Subcutaneous abdominal adipose tissue (tissue), 5 donors: ENCODE measurements around the gene ABCA9.

ENCODE experiments used
- H3K27ac ChIP-seq: one replicate; pipeline ENCODE4 v1.7.0; 2013; ENCODE audit warnings: low read depth, mild to moderate bottlenecking, inconsistent platforms, low read length, moderate library complexity
- H3K27me3 ChIP-seq, 5 donors: one replicate each; pipeline ENCODE4 v1.7.0; 2013; ENCODE audit warnings: low read length in 5 of 5, inconsistent platforms in 1 of 5; ENCODE audit not compliant: control insufficient read depth in 5 of 5, insufficient read depth in 4 of 5
- H3K36me3 ChIP-seq, 5 donors: one replicate each; pipeline ENCODE4 v1.7.0; 2013; ENCODE audit warnings: low read length in 5 of 5; ENCODE audit not compliant: control insufficient read depth in 5 of 5, insufficient read depth in 5 of 5
- H3K4me1 ChIP-seq, 5 donors: one replicate each; pipeline ENCODE4 v1.7.0; 2013; ENCODE audit warnings: low read length in 5 of 5, mild to moderate bottlenecking in 3 of 5, moderate library complexity in 1 of 5; ENCODE audit not compliant: control insufficient read depth in 5 of 5, insufficient read depth in 5 of 5
- H3K4me3 ChIP-seq, 5 donors: one replicate each; pipeline ENCODE4 v1.7.0; 2013; ENCODE audit warnings: low read length in 5 of 5, low read depth in 1 of 5
- H3K9ac ChIP-seq, 5 donors: one replicate each; pipeline ENCODE4 v1.7.0; 2013; ENCODE audit warnings: low read length in 5 of 5, mild to moderate bottlenecking in 4 of 5, moderate library complexity in 3 of 5
- H3K9me3 ChIP-seq, 5 donors: one replicate each; pipeline ENCODE4 v1.7.0; 2013; ENCODE audit warnings: low read length in 5 of 5; ENCODE audit not compliant: control insufficient read depth in 5 of 5
- donor health status: healthy.
- donor health status: healthy.
- donor health status: healthy.
- donor health status: healthy.
- donor health status: healthy.

The ABCA9 gene

GRCh38 chr17:69067274-69068047, 6.7 kb upstream of the ABCA9 start:
- Histone ChIP-seq H3K27ac (no peak overlapping the region), H3K27me3 (no peaks in the 10 kb centered on the region), H3K4me3 (no peak overlapping the region), H3K9me3 (peaks cover 0 to 5% (median 0%) of the 10 kb centered on the region in 5 donors), H3K9ac (no peak overlapping the region), H3K36me3 (peaks cover 0 to 4% (median 3%) of the 10 kb centered on the region in 5 donors), H3K4me1 (peaks cover 0 to 12% (median 7%) of the 10 kb centered on the region in 5 donors)

GRCh38 chr17:69066482-69066881, 5.8 kb upstream of the ABCA9 start:
- Histone ChIP-seq H3K36me3 (peaks cover 0 to 4% (median 3%) of the 10 kb centered on the region in 5 donors), H3K9me3 (peaks cover 0 to 5% (median 0%) of the 10 kb centered on the region in 5 donors), H3K4me3 (no peak overlapping the region), H3K27me3 (no peaks in the 10 kb centered on the region), H3K9ac (no peak overlapping the region), H3K27ac (no peak overlapping the region), H3K4me1 (peaks cover 2 to 15% (median 12%) of the 10 kb centered on the region in 5 donors)

DNA sequence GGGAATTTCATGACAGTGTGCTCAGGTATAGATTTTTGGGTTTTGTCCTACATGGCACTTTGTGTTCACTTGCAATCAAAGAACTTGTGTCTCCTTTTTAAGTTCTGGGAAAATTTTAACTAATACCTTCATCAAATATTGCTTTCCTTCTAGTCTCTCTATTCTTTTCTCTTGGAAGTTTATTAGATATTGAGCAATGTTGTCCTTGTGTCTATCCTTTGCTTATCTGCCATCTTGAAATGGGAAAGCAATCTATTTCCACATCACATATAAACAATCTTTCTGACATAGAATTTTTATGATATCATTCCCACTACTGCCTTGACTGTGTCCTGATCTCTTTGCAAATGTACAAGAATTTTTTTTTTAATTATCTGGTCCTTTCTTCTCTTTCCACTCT, 4.4 kb upstream of the ABCA9 start:
- H3K27ac ChIP-seq, result no peak overlapping the region
- H3K36me3 ChIP-seq, result peaks cover 0 to 3% (median 0%) of the 10 kb centered on the region in 5 donors
- H3K9me3 ChIP-seq, result no peaks in the 10 kb centered on the region
- H3K27me3 ChIP-seq, result no peaks in the 10 kb centered on the region
- no peak overlapping the region for H3K4me3 ChIP-seq
- H3K9ac ChIP-seq, result no peak overlapping the region
- peaks cover 6 to 26% (median 17%) of the 10 kb centered on the region in 5 donors for H3K4me1 ChIP-seq

DNA sequence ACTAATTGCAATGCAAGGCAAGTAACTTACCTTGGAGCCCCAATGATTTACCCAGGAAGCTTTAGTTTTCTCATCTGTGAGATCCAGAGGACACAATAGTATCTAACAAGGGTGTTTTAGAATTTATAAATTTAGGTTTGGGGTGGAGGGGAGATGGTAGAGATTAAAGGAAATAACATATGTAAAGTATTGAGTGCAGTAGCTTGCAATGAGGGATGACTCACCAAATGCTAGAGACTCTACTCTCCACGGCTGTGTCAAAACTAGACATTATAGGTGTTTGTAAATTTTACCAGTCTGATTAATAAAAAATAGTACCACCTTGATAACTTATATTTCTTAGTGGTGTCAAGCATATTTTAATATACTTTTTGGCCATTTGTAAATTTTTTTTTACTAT, 3.7 kb upstream of the ABCA9 start:
- Histone ChIP-seq H3K4me1 (peaks cover 6 to 32% (median 19%) of the 10 kb centered on the region in 5 donors), H3K9me3 (no peaks in the 10 kb centered on the region), H3K9ac (no peak overlapping the region), H3K36me3 (peaks cover 0 to 3% (median 0%) of the 10 kb centered on the region in 5 donors), H3K27me3 (no peaks in the 10 kb centered on the region), H3K27ac (no peak overlapping the region), H3K4me3 (no peak overlapping the region)

- Histone ChIP-seq H3K9ac (no peak overlapping the region), H3K27ac (no peak overlapping the region), H3K4me3 (no peak overlapping the region), H3K27me3 (no peaks in the 10 kb centered on the region), H3K36me3 (peaks cover 0 to 3% (median 0%) of the 10 kb centered on the region in 5 donors), H3K4me1 (peaks cover 6 to 34% (median 24%) of the 10 kb centered on the region in 5 donors), H3K9me3 (peaks cover 0 to 2% (median 0%) of the 10 kb centered on the region in 5 donors)
These were observed 3.3 kb upstream of the ABCA9 start for GRCh38 chr17:69064001-69064400.

DNA sequence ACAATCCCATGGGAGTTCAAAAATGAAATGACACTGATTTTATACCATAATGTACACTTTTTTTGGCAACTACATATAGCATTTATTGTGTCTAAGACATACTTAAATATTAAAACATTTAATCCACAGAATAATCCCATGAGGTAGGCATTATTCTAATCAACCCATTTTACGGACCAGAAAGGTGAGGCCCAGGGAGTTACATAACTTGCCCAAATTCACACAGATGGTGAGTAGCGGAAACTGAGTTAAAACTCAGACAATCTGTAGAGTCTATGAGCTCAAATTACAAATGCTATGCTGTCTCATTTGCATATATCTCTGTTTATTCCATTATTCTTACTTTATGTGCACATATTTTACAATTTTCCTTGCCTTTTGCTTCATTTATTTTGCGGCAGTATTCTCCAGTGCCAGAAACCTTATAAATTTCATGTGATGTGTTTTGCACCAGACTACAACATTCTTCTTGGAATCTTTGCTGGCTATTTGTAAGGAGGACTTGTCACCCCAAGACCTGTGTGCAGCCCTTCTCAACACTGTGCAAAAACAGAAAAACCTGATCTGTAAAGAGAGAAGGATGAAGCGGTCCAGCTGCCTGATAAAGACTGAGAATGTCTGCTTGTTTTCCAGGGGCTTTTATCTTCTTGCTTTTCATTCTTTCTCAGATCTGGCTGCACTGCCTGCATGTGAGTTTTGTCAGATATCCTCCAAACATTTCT, 2.3 kb upstream of the ABCA9 start:
- Histone ChIP-seq H3K27ac (no peak overlapping the region), H3K9ac (no peak overlapping the region)

GRCh38 chr17:69061721-69062556, 1.2 kb upstream of the ABCA9 start:
- H3K27me3 ChIP-seq, result no peaks in the 10 kb centered on the region
- H3K27ac ChIP-seq, result no peak overlapping the region
- H3K36me3 ChIP-seq, result peaks cover 0 to 3% (median 0%) of the 10 kb centered on the region in 5 donors
- peaks cover 0 to 3% (median 0%) of the 10 kb centered on the region in 5 donors for H3K9me3 ChIP-seq
- H3K4me3 ChIP-seq, result no peak overlapping the region
- H3K4me1 ChIP-seq, result peaks cover 6 to 34% (median 20%) of the 10 kb centered on the region in 5 donors
- no peak overlapping the region for H3K9ac ChIP-seq

More for the DNA sequence above, 2.3 kb upstream of the ABCA9 start:
- H3K9me3 ChIP-seq, result peaks cover 0 to 3% (median 0%) of the 10 kb centered on the region in 5 donors
- H3K27me3 ChIP-seq, result no peaks in the 10 kb centered on the region
- H3K4me1 ChIP-seq, result peaks cover 6 to 34% (median 20%) of the 10 kb centered on the region in 5 donors
- no peak overlapping the region for H3K4me3 ChIP-seq
- peaks cover 0 to 3% (median 0%) of the 10 kb centered on the region in 5 donors for H3K36me3 ChIP-seq

DNA sequence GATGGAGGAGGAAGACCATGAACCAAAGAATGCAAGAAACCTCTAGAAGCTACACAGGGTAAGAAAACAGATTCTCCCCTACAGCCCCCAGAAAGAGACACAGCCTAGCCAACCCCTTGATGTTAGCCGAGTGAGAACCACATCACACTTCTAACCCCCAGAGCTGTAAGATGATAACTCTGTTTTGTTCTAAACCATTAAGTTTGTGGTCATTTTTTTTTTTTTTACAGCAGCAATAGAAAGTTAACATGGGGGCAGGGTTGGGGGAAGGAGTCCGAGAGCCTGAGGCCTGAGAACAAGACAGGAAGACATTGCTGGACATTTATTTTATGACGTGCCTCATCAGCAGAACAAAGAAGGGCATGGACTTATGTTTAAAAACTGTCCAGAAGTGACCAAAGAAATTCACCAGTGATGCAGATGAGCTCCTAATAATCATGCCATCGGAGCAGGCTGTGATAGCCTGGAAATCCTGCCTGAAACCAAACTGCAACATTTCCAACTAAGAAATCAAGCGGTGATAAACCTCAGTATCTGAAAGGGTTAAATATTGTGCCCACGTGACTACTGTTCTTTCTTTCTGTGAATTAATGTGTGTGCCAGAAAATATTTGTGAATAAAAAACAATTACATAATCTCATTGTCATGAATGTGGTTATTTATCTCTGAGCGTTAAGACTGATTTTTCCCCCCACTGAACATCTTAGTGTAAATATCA, 1.1 kb downstream of the ABCA9 start:
- Histone ChIP-seq H3K36me3 (peaks cover 0 to 9% (median 0%) of the 10 kb centered on the region in 5 donors), H3K27me3 (no peaks in the 10 kb centered on the region), H3K9ac (peak overlapping the region in 1 of 5 donors; percentile 16), H3K4me3 (peak overlapping the region; percentile 35 to 61 (median 43)), H3K9me3 (peaks cover 0 to 6% (median 0%) of the 10 kb centered on the region in 5 donors), H3K4me1 (peaks cover 6 to 34% (median 20%) of the 10 kb centered on the region in 5 donors), H3K27ac (no peak overlapping the region)

- no peak overlapping the region for H3K9ac ChIP-seq
- no peak overlapping the region for H3K27ac ChIP-seq
- H3K9me3 ChIP-seq, result peaks cover 0 to 6% (median 0%) of the 10 kb centered on the region in 5 donors
- no peak overlapping the region for H3K4me3 ChIP-seq
- peaks cover 6 to 30% (median 20%) of the 10 kb centered on the region in 5 donors for H3K4me1 ChIP-seq
- no peaks in the 10 kb centered on the region for H3K27me3 ChIP-seq
- peaks cover 0 to 9% (median 0%) of the 10 kb centered on the region in 5 donors for H3K36me3 ChIP-seq
These were observed 2.6 kb downstream of the ABCA9 start for GRCh38 chr17:69058165-69058564.
